ENCODE results near the gene ZFPL1. TPM values are rescaled to one million over a fixed set of nuclear protein-coding genes. Genes with fewer than 3 reads are reported as not detected.

Gene ZFPL1
- total and polyA plus RNA-seq, 2 donors (not counting 3 experiments of a cell fraction or from before 2014, with no cell fraction given), result 37.6 to 139 TPM

- no peaks in the 10 kb centered on the region for H3K4me1 ChIP-seq (ENCODE audit: control insufficient read depth, extremely low read depth, insufficient read depth, low read length)
- TF ChIP-seq GATA2 (IDR thresholded peaks at IDR 0.05; ENCODE audit: insufficient read depth, insufficient read length, low read depth, low read length) (no peak), JUN (IDR thresholded peaks at IDR 0.05; ENCODE audit: borderline replicate concordance, insufficient read depth, insufficient read length, low read depth) (no peak), MAX (IDR thresholded peaks at IDR 0.05; ENCODE audit: insufficient read depth, insufficient read length) (no peak), EZH2 (IDR thresholded peaks at IDR 0.05; ENCODE audit: borderline replicate concordance, low read depth, low read length, severe bottlenecking) (no peak), POLR2A (IDR thresholded peaks at IDR 0.05; ENCODE audit: low read depth, low read length) (no peak), MYC (IDR thresholded peaks at IDR 0.05; ENCODE audit: low read depth, low read length) (no peak), FOS (IDR thresholded peaks at IDR 0.05; ENCODE audit: borderline replicate concordance, insufficient read depth, low read length) (no peak), CTCF (IDR thresholded peaks at IDR 0.05; ENCODE audit: extremely low read depth in 1 of 2, insufficient read depth in 1 of 2, low read depth in 1 of 2, low read length in 2 of 2) (no peak), POLR2AphosphoS5 (IDR thresholded peaks at IDR 0.05; ENCODE audit: insufficient read depth, low read depth, low read length) (no peak)
- H4K20me1 ChIP-seq (replicated peaks; ENCODE audit: control insufficient read depth, extremely low read depth, insufficient read depth, low read length), result no peaks in the 10 kb centered on the region
- CTCF ChIA-PET, result interaction anchor here (0.9 kb wide), 1 partner anchor 15 kb away, joined by 4 read pairs; no protein-coding TSS in a partner anchor
- POLR2A ChIA-PET, result no interaction called here
- no peak overlapping the region for H3K9ac ChIP-seq (replicated peaks; ENCODE audit: extremely low read depth, insufficient read depth, low read length)
- H3K36me3 ChIP-seq (ENCODE audit: control insufficient read depth in 2 of 2, extremely low read depth in 1 of 2, insufficient read depth in 2 of 2, low read length in 2 of 2), result no peaks in the 10 kb centered on the region
- DNase-seq (ENCODE audit: low read depth, low spot score), result no peak
- H3K4me3 ChIP-seq (replicated peaks in 1 of 3; ENCODE audit: insufficient read depth in 1 of 3, low read depth in 1 of 3, low read length in 3 of 3), result no peak overlapping the region
- no peak overlapping the region for H2AFZ ChIP-seq (ENCODE audit: low read depth, low read length)
- no peak overlapping the region for H3K27ac ChIP-seq (ENCODE audit: insufficient read depth, low read depth, low read length)
- H3K27me3 ChIP-seq (ENCODE audit: control insufficient read depth in 2 of 2, insufficient read depth in 2 of 2, low read length in 2 of 2), result no peaks in the 10 kb centered on the region
- intact Hi-C loops (cut with micrococcal nuclease) (loop anchor here (2.0 kb wide), 1 partner anchor 45 kb away; the partner anchor contains the start of gene ARL2), dilution Hi-C loops (cut with MboI; ENCODE audit: extremely low pct_ligation_motif_present, low sequenced_read_pairs) (no loop called here)
- FAIRE-seq, result no peak
- BruUV-seq (replicated peaks), result no TSS peak
- H3K4me2 ChIP-seq (ENCODE audit: insufficient read depth, low read length), result no peak overlapping the region
- H3K9me1 ChIP-seq (replicated peaks; ENCODE audit: control insufficient read depth, extremely low read depth, insufficient read depth, low read length), result no peaks in the 10 kb centered on the region
- H3K9me3 ChIP-seq (replicated peaks; ENCODE audit: control insufficient read depth, insufficient read depth, low read length), result no peaks in the 10 kb centered on the region
- H3K79me2 ChIP-seq (ENCODE audit: control insufficient read depth, insufficient read depth, low read length), result no peaks in the 10 kb centered on the region
Measured at GRCh38 chr11:65059959-65060824, 23.8 kb upstream of the ZFPL1 start.

All from endothelial cell of umbilical vein (primary cell).